Tibial artery (tissue), 4 donors: ENCODE measurements around the gene CEP85.

Experiments
- DNase-seq, 2 donors: peaks; one replicate each; pipeline ENCODE4 v3.0.0-alpha.2; 2019
- H3K27ac ChIP-seq, 2 donors: fragments of 200-600 bp; sonication (generic) in 1 of 2; 1 replicate in 1 of 2; 2 replicates in 1 of 2; pipeline ENCODE4 v1.5.1; 2018 to 2019; ENCODE audit warnings: mild to moderate bottlenecking in 1 of 2
- H3K27me3 ChIP-seq, 2 donors: fragments of 200-600 bp; sonication (generic) in 1 of 2; one replicate each; pipeline versions ENCODE4 v1.5.1 to v1.6.0; 2016 to 2019
- H3K36me3 ChIP-seq, 3 donors: fragments of 200-600 bp; sonication (generic) in 2 of 3; one replicate each; pipeline ENCODE4 v1.5.1; 2016 to 2019; ENCODE audit warnings: mild to moderate bottlenecking in 2 of 3
- H3K4me1 ChIP-seq, 4 donors: fragments of 200-600 bp; sonication (generic) in 2 of 4; 1 replicate in 3 of 4; 2 replicates in 1 of 4; pipeline ENCODE4 v1.5.1; 2016 to 2019
- H3K4me3 ChIP-seq, 2 donors: fragments of 200-600 bp; sonication (generic) in 1 of 2; 1 replicate in 1 of 2; 2 replicates in 1 of 2; pipeline ENCODE4 v1.5.1; 2018 to 2019; ENCODE audit warnings: mild to moderate bottlenecking in 2 of 2
- H3K9me3 ChIP-seq, 3 donors: fragments of 200-600 bp; sonication (generic) in 1 of 3; one replicate each; pipeline ENCODE4 v1.5.1; 2016 to 2019
- intact Hi-C: fragments of 100-400 bp; cut with DNase I; formaldehyde crosslinking; loops from one replicate; pipeline ENCODE4 v1.15.0; 2023; ENCODE audit warnings: low total_unique reads
- TF ChIP-seq, protein P1 (sequence below), 2 experiments: fragments of 200-600 bp in 1 of 2; fragments of 450-650 bp in 1 of 2; IDR thresholded peaks; one replicate each; pipeline ENCODE4 v1.5.1; 2017 to 2019; ENCODE audit warnings: antibody characterized with exemption in 2 of 2, mild to moderate bottlenecking in 1 of 2, moderate library complexity in 1 of 2

CEP85 gene

DNA sequence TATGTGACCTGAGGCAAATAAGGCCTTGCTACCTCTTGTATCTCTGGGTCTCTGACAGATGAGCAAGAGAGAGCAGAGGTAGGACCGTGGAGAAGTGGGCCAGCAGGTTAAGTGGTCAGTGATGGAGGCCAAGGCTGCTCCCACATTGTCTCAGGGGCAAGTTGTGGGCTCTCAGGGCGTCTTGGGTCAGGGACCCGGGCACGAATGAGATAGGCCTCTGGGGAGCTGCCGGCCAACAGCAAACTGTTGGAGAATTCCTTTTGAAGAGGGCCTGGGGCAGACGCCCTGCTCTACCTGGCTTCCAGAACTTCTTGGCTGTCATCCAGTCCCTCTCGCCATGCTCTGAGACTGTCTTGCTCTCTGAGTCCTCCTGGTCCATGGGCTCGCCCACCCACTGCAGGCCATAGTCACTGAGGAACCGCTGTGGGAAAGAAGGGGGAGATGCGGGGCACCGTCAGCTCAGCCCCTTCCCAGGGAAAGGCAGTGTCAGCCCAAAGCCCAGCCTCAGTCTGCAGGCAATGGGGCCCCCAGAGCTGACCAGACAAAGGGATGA lies 60.0 kb downstream of the CEP85 start:
- intact Hi-C loops = no loop called here
- Histone ChIP-seq H3K27me3 (no peaks in the 10 kb centered on the region), H3K27ac (no peak overlapping the region), H3K4me1 (no peaks in the 10 kb centered on the region), H3K4me3 (no peak overlapping the region), H3K36me3 (peaks cover 0 to 19% (median 0%) of the 10 kb centered on the region in 3 donors), H3K9me3 (no peaks in the 10 kb centered on the region)
- DNase-seq = peak in 1 of 2 donors; percentile 55
- TF ChIP-seq, protein P1, sequence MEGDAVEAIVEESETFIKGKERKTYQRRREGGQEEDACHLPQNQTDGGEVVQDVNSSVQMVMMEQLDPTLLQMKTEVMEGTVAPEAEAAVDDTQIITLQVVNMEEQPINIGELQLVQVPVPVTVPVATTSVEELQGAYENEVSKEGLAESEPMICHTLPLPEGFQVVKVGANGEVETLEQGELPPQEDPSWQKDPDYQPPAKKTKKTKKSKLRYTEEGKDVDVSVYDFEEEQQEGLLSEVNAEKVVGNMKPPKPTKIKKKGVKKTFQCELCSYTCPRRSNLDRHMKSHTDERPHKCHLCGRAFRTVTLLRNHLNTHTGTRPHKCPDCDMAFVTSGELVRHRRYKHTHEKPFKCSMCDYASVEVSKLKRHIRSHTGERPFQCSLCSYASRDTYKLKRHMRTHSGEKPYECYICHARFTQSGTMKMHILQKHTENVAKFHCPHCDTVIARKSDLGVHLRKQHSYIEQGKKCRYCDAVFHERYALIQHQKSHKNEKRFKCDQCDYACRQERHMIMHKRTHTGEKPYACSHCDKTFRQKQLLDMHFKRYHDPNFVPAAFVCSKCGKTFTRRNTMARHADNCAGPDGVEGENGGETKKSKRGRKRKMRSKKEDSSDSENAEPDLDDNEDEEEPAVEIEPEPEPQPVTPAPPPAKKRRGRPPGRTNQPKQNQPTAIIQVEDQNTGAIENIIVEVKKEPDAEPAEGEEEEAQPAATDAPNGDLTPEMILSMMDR (IDR thresholded peaks at IDR 0.05) = no peak

DNA sequence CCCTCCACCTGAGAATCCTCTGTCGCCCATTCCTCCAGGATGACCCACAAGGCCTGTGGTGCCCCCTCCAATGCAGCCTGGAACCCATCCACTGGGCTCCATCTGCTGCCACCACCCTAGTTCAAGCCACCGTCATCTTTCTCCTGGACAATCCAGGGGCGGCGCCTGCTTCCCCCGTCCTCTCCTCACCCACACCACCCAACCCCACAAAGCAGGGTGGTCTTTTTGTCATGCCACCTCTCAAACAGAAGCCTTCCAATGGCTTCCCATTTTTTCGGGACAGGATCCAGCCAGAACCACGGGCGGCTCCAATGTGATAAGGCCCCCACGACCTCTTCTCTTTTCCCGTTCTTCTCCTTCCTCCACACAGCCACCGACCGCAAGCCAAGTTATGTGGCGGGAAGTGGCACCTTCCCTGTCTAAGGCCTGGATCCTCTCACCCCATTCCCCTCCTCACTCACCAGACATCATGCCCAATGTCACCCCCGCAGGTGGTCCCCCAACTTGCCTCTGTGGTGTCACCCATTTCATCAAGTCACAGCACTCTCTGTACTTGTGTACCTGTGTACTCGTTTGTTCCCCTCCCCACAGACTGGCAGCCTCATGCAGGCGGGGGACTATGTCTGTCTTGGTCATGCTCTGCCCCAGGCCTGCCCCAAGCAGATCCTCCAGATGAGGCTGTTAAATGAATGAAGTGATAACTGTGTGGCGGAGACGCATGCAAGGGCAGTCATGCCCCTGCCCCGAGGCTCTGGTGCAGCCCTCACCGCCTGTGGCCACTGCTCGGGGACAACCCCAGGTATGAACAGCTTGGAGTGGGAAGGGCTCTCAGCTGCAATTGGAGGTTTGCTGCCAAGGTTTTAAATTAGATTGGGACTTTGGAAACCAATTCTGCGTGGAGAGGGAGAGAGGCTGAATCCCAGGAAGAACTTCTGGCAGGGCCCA lies 61.5 kb downstream of the CEP85 start:
- Histone ChIP-seq H3K27me3 (peaks cover 0 to 1% of the 10 kb centered on the region in 2 donors), H3K27ac (no peak overlapping the region), H3K9me3 (no peaks in the 10 kb centered on the region), H3K36me3 (peaks cover 0 to 19% (median 0%) of the 10 kb centered on the region in 3 donors), H3K4me3 (no peak overlapping the region), H3K4me1 (no peaks in the 10 kb centered on the region)
- intact Hi-C loops = no loop called here
- TF ChIP-seq, protein P1 (IDR thresholded peaks at IDR 0.05) = no peak
- no peak for DNase-seq

DNA sequence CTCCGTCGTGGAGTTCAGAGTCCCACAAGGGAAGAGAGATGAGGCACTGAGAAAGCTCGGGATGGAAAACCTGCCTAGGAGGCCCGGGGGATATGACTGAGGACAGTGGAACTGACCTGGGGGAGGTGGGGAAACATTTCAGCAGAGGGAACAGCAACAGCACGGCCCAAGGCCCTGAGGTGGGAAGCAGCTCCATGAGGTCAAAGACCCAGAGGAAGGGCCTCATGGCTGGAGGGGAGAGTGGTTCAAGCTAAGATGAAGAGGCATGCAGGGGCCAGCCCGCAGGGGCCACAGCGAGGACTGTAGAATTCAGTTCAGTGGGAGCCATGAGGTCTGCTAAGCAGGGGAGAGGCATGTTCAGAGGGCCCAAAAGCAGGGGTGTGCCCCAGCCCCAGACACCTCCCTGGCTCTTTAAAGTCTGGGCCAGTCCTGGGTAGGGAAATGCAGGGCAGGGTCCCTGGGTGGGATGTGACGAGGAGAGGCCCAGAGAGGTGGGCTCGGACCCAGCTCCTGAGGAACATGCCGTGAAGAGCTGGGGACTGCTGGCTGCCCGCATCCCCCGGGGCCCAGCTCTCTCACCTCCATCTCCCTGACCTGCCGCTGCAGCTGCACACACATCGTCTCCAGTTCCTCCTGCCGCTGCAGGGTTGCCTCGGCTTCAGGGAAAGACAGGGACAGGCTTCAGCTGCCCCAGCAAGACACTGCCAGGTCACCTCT lies 62.5 kb downstream of the CEP85 start:
- intact Hi-C loops = no loop called here
- peaks cover 0 to 3% of the 10 kb centered on the region in 2 donors for H3K27me3 ChIP-seq
- H3K9me3 ChIP-seq = no peaks in the 10 kb centered on the region
- no peaks in the 10 kb centered on the region for H3K4me1 ChIP-seq
- DNase-seq = no peak
- H3K36me3 ChIP-seq = peaks cover 0 to 19% (median 0%) of the 10 kb centered on the region in 3 donors
- no peak overlapping the region for H3K4me3 ChIP-seq
- TF ChIP-seq, protein P1 (IDR thresholded peaks at IDR 0.05) = no peak
- H3K27ac ChIP-seq = no peak overlapping the region

DNA sequence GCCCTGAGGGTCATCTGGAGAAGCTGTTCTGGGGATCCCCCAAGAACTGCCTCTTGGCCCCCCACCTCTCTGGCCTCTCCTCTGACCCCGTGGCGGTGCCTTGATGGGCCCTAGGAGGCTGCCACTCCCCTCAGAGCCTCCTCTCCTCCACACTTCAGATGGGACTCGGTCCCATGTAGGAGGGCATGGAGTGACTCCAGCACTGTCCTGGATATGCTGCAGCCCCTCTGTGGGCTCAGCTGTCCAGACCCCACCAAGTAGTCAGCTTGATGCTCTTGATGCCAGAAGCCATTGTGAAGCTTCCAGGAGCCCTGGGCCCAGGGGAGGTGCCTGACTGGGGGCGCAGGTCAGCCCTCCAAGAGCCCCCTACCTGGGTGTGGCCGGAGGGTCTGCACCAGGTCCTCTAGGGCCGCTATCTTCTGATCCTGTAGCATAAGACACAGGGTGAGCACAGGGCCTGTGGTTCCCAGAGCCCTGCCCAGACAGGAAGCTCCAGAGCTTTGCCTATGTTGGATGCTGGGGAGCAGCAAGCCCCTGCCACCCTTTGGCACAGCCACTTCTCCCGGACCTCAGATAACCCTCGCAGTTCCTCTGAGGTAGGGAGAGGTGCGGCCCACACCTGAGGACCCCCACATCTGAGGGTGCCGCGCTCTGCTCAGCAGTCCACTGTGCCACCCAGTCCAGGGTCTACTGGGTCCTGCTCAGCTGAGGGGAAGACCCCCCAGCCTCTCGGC lies 63.2 kb downstream of the CEP85 start:
- peak in 1 of 2 donors; percentile 51 for DNase-seq
- TF ChIP-seq, protein P1 (IDR thresholded peaks at IDR 0.05) = no peak
- intact Hi-C loops = no loop called here
- H3K9me3 ChIP-seq = no peaks in the 10 kb centered on the region
- H3K4me3 ChIP-seq = no peak overlapping the region
- peaks cover 0 to 19% (median 0%) of the 10 kb centered on the region in 3 donors for H3K36me3 ChIP-seq
- no peaks in the 10 kb centered on the region for H3K4me1 ChIP-seq
- H3K27ac ChIP-seq = no peak overlapping the region
- H3K27me3 ChIP-seq = peaks cover 0 to 3% of the 10 kb centered on the region in 2 donors

DNA sequence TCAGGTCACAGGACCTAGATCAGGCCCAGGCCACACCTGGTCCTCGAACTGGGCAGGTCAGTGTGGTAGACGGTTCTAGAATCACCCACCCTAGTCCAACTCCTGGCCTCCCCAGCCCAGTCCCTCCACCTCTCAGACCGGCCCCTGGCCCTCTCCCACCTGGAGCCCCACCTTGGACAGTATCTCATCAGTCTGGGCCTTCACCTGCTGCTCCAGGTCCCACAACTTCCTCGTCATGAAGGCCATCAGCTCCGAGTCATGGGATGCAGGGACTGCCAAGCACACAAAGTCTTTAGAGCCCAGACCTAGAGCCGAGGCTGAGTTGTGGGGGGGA lies 63.8 kb downstream of the CEP85 start:
- intact Hi-C loops = no loop called here
- Histone ChIP-seq H3K4me1 (no peaks in the 10 kb centered on the region), H3K36me3 (peaks cover 0 to 19% (median 0%) of the 10 kb centered on the region in 3 donors), H3K9me3 (no peaks in the 10 kb centered on the region), H3K27ac (no peak overlapping the region), H3K4me3 (no peak overlapping the region), H3K27me3 (peaks cover 0 to 3% of the 10 kb centered on the region in 2 donors)
- DNase-seq = peak in 1 of 2 donors; percentile 53
- TF ChIP-seq, protein P1 (IDR thresholded peaks at IDR 0.05) = no peak
